Right renal pelvis (tissue), 4 donors: ENCODE results near the gene ATP13A1. TPM values are rescaled to one million over a fixed set of nuclear protein-coding genes. Genes with fewer than 3 reads are reported as not detected.
"Not testable (repeated sequence)": the region's sequence is repeated elsewhere in the genome, so short reads cannot be mapped to it uniquely, and the experiment has no call there.

Experiments
- DNase-seq, 4 donors: peaks; one replicate each; pipeline ENCODE4 v3.0.0-alpha.2; 2013; ENCODE audit warnings: low read depth in 4 of 4, low spot score in 3 of 4, missing footprints in 1 of 4
- polyA plus RNA-seq, 4 donors: library from polyadenylated mRNA; unstranded; fragments of 120-200 nt; gene quantifications; one replicate each; pipeline ENCODE4 v1.2.1, GENCODE V29; 2013; ENCODE audit not compliant: insufficient read length in 4 of 4

The ATP13A1 gene
- polyA plus RNA-seq, 4 donors: 41.0 to 59.1 (median 53.0) TPM

DNA sequence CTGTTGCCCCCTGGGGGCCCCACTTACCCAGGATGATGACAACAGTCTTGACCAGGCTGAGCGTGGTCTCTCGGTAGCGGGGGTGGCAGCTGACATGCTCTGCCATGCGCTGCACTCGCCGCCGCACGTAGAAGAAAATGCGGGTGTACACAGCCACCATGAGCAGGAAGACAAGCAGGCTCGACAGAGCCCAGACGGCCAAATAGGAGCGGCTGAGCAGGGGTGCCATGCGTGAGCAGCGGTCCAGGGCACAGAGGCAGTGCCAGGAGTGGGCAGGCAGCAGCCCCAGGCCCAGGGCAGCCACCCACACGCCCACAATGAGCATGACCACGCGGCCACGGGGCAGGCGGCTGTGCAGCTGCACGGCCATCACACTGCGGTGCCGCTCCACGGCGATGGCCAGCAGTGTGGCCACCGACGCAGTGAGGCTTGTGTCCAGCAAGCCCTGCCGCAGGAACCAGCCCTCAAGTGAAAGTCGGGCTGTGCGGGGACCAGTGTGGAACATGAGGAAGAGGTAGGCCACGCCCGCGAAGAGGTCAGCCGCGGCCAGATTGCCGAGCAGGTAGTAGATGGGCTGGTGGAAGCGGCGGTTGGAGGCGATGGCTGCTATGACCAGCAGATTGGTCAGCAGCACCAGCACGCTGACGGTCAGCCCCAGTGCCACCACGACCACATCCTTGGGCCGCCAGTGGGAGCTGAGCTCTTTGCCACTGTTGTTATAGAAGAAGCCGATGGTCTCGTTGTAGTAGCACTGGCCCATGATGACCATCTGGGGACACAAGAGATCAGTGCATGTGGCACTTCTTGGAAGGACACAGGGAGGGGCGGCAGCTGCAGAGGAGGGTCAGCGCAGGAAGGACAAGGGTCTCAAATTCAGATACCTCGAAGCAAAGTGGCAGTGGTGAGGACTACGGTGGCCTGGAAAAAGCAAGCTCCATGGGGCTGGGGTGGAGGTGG lies 36.7 kb downstream of the ATP13A1 start:
- DNase-seq: no peak

DNA sequence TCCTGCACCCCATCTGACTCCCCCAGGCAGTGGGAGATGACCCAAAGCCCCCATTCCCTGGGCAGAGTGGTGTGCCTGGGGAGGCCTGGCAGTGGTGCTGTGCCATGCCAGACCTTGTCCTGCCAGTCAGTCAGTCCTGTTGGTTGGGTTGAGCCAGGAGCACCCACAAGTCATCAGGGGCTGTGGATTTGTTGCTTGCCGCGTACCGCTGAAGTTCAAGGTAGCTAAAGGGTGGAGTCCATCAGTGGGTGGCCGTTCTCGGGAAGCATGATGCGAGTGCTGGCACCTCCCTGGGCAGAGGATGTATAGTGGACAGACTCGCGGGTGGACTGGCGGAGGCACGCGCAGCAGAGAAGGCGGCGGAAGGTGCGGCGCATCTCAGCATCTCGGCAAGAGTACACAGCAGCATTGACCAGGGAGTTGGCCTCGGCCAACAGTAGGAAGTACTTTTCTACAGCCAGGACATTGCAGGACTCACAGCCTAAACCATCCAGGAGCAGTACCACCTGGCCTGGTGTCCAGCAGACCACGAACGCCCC lies 39.4 kb downstream of the ATP13A1 start:
- DNase-seq: no peak

DNA sequence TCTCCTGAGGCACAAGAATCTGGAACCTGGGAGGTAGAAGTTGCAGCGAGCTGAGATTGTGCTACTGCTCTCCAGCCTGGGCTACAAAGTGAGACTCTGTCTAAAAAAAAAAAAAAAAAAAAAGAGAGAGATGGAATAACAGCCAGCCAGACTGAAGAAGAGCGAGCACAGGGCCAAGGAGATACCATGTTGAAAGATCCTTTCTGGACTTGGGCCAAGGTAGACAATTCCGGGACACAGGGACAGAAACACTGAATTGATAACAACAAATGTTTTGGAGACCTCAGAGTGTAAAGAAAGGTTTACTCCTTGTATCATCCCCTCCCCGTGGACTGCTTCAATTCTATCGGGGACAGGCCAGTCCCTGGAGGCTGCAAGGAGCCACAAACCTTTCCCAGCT lies 40.1 kb downstream of the ATP13A1 start:
- DNase-seq: no peak

DNA sequence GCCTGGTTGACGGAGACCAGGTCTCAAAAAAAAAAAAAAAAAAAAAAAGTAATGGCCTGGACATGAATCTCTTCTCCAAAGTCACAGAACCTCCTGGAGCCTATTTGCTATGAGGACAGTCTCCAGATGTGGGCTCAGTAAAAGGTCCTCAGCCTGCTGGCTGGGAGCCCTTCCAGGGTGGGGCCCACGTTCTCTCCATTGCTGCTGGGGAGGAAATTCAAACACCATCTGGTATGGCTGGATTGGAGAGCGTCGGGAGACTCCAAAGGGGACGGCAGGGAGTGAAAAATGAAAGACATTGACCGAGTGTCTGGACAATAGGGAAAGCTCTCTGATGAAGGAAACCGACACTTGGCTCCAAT lies 43.6 kb downstream of the ATP13A1 start:
- no peak for DNase-seq

DNA sequence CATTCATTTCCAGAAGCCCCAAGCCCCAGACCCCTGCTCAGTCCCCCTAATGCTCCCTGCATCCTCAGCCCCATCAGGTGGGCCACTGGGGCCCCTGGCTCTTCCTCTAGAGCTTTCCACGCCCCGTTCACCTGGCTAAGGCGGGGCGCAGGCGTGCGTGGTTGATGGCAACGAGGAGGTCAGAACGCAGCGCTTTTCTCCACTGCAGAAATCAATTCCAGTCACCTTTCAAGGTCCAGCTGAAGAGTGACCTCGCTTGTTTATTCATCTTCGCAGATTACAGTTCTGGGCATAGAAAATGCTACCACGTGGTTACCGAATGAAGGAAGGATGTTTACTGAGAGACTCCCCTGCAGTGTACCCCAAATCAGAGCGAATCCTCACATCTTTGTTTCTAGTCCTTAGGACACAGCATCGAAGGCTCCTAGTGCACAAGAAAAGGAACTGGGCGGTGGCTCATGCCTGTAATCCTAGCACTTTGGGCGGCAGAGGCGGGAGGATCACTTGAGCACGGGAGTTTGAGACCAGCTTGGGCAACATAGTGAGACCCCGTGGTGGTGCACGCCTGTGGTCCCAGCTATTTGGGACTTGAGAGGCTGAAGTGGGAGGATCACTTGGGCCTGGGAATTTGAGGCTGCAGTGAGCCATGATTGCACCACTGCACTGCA lies 44.2 kb downstream of the ATP13A1 start:
- no peak for DNase-seq

DNA sequence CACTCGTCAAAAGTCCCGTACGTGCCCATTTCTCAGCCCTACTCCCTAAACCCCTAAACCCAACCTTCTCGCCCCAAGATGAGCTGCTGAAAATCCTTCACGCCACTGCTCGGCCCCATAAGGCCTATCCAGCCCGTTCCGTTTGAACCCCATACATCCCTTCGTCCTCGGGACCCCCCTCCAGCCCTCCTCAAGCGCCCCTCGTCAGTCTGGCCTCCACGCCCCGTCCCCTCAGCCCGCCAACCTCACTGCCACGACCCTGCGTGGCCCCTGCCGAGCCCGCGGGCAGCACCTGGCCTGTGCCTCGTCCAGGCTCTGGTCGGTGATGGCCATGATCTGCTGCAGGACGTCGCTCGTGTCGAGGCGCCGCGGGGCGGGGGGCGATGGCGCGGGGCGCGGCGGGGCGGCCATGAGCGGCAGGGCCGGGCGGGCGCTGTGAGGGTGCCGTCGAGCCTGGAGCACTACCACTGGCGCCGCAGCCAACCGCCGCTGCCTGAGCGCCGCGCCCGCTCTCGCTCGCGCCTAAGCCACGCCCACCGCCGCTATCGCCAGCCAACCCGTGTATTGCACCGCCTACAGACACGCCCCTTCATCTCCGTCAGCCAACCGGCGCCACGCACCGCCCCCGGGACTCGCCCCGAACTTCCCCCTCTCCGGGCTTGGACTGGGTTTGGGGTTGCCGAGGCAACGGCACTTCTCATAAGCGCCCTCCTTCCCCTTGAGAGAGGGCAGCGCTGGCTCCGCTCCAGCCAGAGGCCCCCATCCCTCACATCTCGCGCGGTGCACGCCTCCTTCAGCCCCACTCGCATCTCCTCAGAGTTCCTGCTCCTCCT lies 45.0 kb downstream of the ATP13A1 start, which contains the start of gene PBX4:
TSS of gene PBX4 (minus strand) at position 469 of the 833 bp plus-strand sequence. CDS start at position 411, 58 bp downstream.
- DNase-seq: peak; percentile 85 to 89 (median 88)

DNA sequence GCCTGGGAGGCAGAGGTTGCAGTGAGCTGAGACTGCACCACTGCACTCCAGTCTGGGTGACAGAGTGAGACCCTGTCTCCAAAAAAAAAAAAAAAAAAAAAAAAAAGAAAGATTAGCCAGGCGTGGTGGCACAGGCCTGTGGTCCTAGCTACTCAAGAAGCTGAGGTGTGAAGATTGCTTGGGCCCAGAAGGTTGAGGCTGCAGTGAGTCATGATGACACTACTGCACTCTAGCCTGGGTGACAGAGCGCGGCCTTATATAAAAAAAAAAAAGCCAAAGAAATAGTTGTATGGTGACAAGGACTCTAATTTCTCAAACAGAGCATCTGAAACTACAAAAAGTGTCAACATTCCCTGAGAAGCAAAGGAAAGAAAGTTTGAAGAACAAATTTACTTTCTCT lies 48.4 kb downstream of the ATP13A1 start:
- no peak for DNase-seq

DNA sequence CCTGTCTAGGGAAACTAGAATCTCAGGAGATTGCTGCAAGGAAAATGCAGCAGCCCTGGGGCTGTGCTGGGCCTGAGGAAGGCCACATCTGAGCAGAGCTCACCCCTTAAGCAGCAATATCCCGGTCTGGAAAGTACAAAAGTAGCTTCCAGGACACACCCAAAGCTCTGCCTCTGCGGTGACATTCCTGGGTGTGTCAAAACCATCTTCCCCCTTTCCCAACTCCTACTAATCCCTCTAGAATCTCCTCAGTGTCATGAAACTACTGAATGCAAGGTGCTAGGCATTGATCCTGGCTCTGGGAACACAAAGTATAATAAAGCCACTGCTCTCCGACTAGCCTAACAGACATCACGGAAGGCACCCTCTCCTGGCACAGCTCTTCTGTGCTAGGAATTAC lies 50.0 kb downstream of the ATP13A1 start:
- DNase-seq: no peak

DNA sequence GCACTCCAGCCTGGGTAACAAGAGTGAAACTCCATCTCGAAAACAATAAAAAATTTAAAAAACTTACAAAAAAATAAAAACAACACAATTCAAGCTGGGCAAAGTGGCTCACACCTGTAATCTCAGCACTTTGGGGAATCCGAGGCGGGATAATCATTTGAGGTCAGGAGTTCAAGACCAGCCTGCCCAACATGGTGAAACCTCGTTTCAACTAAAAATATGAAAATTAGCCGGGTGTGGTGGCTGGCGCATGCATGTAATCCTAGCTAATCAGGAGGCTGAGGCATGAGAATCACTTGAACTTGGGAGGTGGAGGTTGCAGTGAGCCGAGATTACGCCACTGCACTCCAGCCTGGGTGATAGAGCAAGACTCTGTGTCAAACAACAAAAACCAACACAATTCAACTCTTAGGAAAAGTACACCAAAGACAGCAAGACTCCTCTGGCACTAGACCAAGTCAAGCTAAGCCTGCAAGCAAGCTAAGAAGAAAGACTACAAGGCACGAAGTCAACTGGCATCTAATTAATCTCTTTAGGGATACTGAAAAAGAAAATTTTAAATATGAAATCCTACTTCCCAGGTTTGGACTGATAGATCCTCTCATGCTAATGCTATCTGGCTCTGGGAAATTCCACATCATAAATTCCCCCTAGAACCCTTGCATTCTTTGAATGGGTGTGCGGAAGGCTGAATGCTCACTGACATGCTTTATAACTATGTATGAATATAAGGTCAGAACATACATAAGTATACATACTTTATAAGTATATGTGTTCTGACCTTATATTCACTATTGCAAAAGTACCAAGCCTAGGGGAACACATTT lies 52.9 kb downstream of the ATP13A1 start:
- no peak for DNase-seq

DNA sequence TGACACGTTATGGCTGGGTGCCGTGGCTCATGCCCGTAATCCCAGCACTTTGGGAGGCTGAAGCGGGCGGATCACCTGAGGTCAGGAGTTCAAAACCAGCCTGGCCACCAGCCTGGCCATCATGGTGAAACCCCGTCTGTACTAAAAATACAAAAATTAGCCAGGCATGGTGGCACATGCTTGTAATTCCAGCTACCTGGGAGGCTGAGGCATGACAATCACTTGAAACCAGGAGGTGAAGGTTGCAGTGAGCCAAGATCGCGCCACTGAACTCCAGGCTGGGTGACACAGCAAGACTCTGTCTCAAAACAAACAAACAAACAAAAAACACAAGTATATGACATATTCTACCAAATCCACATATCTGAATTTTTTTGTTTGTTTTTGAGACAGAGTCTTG lies 56.8 kb downstream of the ATP13A1 start:
- DNase-seq: not testable (repeated sequence)

DNA sequence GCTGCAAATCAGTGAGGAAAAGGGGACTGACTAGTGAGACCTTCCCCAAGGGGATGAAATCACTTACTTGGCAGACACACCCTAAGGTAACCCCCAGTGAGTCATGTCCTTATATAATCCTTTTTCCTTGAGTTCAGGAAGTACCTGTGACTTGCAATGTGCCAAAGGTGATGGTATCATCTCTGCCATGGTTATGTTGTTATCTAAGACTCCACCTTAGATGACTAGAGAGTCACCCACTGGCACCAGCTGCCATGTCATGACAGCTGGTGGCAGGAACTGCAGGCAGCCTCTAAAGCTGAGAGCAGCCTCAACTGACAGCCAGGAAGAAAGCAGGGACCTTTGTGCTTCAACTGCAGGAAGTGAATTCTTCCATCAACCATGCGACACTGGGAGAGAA lies 57.5 kb downstream of the ATP13A1 start:
- no peak for DNase-seq

DNA sequence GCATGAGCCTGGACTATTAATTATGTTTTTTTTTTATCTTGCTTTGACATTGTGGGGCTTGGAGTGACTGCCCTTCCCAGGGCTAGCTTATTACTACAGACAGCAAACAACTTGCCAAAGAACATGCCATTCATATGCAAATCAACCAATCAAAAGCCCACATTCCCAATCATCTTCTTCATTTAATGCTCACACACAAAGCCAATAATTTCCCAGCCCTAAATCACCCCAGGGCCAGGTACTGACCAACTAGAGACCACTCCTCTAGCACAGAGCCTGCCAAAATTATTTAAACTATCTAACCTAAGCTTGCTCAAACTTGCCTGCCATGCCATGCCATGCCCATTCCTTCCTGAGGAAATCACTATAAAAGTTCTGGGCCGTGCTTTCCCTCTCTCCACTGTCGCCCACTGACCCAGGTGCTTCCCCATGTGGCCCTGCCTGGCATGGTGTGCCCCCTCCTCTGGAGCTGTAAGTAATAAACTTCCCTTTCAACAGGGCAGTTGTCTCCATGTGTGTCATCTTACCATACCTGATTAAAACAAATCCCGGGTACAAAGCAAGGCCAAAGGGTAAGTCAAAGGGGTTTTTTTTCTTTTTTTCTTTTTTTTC lies 60.7 kb downstream of the ATP13A1 start:
- DNase-seq: no peak

DNA sequence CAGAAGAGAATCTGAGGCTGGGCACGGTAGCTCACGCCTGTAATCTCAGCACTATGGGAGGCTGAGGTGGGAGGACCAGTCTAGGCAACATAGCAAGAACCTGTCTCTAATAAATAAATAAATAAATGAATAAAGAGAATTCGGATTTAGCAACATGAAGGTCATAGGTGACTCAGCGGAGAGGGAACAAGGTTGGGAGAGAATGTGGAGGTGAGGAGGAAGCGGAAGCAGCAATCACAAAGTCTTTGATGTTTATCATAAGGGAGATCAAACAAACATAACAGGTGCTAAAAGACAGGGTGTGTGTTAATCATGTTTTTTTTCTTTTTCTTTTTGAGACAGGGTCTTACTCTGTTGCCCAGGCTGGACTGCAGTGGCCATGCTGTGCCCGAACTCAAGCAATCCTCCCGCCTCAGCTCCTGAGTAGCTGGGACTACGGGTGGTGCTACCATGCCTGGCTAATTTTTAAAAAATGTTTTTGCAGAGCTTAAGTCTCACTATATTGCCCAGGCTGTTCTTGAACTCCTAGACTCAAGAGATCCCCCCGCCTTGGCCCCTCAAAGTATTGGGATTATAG lies 61.3 kb downstream of the ATP13A1 start:
- no peak for DNase-seq

DNA sequence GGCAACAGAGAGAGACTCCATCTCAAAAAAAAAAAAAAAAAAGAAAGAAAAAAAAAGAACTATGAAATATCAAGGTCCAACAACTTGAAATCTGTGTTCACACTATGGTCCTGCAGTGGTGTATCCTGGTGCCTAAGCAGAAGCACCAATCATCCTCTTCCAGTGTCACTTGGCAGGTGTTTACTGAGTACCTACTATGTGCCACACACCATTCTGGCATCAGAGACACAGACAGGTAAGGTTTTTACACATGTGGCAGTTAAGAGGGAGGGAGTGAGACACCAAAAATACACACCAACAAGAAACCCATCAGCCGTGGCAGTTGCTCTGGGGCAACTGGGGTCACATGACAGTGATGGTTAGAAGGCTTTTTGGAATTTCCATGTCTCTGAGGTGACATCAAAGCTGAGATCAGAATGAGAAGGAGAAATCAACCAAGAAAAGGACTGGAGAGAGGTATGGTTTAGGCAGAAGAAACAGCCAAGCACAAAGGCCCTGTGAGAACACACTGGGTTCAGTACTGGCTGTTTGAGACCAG lies 62.6 kb downstream of the ATP13A1 start:
- no peak for DNase-seq

DNA sequence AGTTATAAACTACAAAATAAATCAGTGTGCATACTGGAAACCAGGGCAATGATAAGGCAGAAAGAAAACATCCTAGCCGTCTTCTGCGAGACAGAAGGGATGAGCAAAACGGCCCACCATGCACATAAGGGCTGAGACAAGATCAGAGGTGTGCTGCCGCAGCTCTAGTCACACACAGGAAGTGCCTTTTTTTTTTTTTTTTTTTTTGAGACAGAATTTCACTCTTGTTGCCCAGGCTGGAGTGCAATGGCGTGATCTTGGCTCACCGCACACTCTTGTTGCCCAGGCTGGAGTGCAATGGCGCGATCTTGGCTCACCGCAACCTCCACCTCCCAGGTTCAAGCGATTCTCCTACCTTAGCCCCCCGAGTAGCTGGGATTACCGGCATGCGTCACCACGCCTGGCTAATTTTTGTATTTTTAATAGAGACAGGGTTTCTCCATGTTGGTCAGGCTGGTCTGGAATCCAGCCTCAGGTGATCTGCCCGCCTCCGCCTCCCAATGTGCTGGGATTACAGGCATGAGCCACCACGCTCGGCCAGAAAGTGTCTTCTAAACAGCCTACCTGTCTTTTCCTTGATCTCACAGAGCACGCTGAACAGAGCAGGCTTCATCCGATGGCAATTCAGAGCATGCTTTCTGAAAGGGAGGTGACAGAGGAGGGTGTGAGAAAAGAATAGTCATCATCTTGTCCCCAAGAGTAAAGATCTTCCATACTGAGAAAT lies 64.6 kb downstream of the ATP13A1 start:
- DNase-seq: not testable (repeated sequence)

DNA sequence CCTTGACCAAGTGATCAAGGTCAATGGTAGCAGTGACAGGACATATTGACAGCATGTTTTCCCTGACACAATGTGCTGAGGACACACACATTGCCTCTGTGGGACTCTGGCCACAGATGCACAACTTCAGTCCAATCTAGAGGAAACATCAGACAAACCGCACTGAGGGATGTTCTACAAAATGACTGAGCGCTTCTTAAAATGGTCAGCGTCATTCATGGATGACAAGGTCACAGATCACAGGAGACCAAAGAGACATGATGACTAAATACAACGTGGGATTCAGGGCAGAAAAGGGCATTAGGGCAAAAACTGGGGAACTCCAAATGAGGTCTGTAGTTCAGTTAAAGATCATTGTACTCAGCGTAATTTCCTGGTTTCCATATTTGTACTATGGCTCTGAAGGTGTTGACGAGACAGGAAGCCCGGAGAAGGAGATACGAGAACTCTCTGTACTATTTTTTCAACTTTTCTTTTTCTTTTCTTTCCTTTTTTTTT lies 65.6 kb downstream of the ATP13A1 start:
- no peak for DNase-seq
